H9 (cell line): Measurements from ENCODE around the gene RPS19BP1. TPM values are rescaled to one million over a fixed set of nuclear protein-coding genes. Genes with fewer than 3 reads are reported as not detected.

ENCODE experiments used
- DNase-seq: peaks from one replicate; pipeline ENCODE4 v3.0.0-alpha.2; 2017
- H2AFZ ChIP-seq: one replicate; pipeline ENCODE4 v1.6.1; 2013; ENCODE audit warnings: mild to moderate bottlenecking, low read length, control low read depth, moderate library complexity
- H2AK5ac ChIP-seq: 2 replicates; pipeline ENCODE4 v1.6.1; 2013; ENCODE audit warnings: low read length, control low read depth, mixed read lengths; ENCODE audit not compliant: insufficient read length
- H2BK120ac ChIP-seq: one replicate; pipeline ENCODE4 v1.6.1; 2013; ENCODE audit warnings: low read depth, mild to moderate bottlenecking, low read length, control low read depth, inconsistent platforms; ENCODE audit not compliant: poor library complexity, severe bottlenecking
- H2BK12ac ChIP-seq: 2 replicates; pipeline ENCODE4 v1.6.1; 2013; ENCODE audit warnings: low read length, control low read depth, mixed read lengths, low read depth; ENCODE audit not compliant: insufficient read length
- H2BK15ac ChIP-seq: 2 replicates; pipeline ENCODE4 v1.6.1; 2013; ENCODE audit warnings: low read depth, low read length, control low read depth
- H2BK20ac ChIP-seq: one replicate; pipeline ENCODE4 v1.6.1; 2013; ENCODE audit warnings: low read depth, mild to moderate bottlenecking, low read length, control low read depth, inconsistent platforms; ENCODE audit not compliant: poor library complexity, severe bottlenecking
- H2BK5ac ChIP-seq: 2 replicates; pipeline ENCODE4 v1.6.1; 2013; ENCODE audit warnings: low read length, control low read depth, mixed read lengths; ENCODE audit not compliant: insufficient read length
- H3K14ac ChIP-seq: 2 replicates; pipeline ENCODE4 v1.6.1; 2013; ENCODE audit warnings: low read length, control low read depth; ENCODE audit not compliant: insufficient read depth
- H3K18ac ChIP-seq: 2 replicates; pipeline ENCODE4 v1.6.1; 2013; ENCODE audit warnings: low read depth, mild to moderate bottlenecking, mixed read lengths, low read length, control low read depth; ENCODE audit not compliant: insufficient read length
- H3K23ac ChIP-seq: 2 replicates; pipeline ENCODE4 v1.6.1; 2013; ENCODE audit warnings: low read length, control low read depth, mixed read lengths, low read depth; ENCODE audit not compliant: insufficient read length
- H3K23me2 ChIP-seq: 2 replicates; pipeline ENCODE4 v1.6.1; 2013; ENCODE audit warnings: low read depth, mild to moderate bottlenecking, mixed read lengths, low read length, control low read depth; ENCODE audit not compliant: insufficient read length, poor library complexity, severe bottlenecking
- H3K27ac ChIP-seq: 2 replicates; pipeline ENCODE4 v1.5.1; 2013; ENCODE audit warnings: low read length, control low read depth, mixed read lengths, low read depth; ENCODE audit not compliant: insufficient read length
- H3K27me3 ChIP-seq: 2 replicates; pipeline ENCODE4 v1.6.1; 2013; ENCODE audit warnings: low read length, control low read depth, inconsistent platforms; ENCODE audit not compliant: insufficient read depth
- H3K4ac ChIP-seq: 2 replicates; pipeline ENCODE4 v1.6.1; 2013; ENCODE audit warnings: low read depth, mild to moderate bottlenecking, control low read depth, inconsistent platforms, low read length, moderate library complexity
- H3K4me1 ChIP-seq: 2 replicates; pipeline ENCODE4 v1.6.1; 2013; ENCODE audit warnings: low read length, control low read depth, inconsistent platforms; ENCODE audit not compliant: insufficient read depth
- H3K4me2 ChIP-seq: 2 replicates; pipeline ENCODE4 v1.6.1; 2013; ENCODE audit warnings: low read length, control low read depth, mixed read lengths; ENCODE audit not compliant: insufficient read length, insufficient read depth
- H3K56ac ChIP-seq: 2 replicates; pipeline ENCODE4 v1.6.1; 2013; ENCODE audit warnings: low read depth, mild to moderate bottlenecking, mixed read lengths, low read length, control low read depth; ENCODE audit not compliant: insufficient read length
- H3K79me1 ChIP-seq: 2 replicates; pipeline ENCODE4 v1.6.1; 2013; ENCODE audit warnings: low read depth, mild to moderate bottlenecking, moderate library complexity, low read length, control low read depth, inconsistent platforms; ENCODE audit not compliant: insufficient read depth, poor library complexity, severe bottlenecking
- H3K79me2 ChIP-seq: 2 replicates; pipeline ENCODE4 v1.6.1; 2013; ENCODE audit warnings: low read length, control low read depth, inconsistent platforms; ENCODE audit not compliant: insufficient read depth
- H3K9ac ChIP-seq: 2 replicates; pipeline ENCODE4 v1.6.1; 2013; ENCODE audit warnings: low read length, control low read depth, mixed read lengths; ENCODE audit not compliant: insufficient read length; ENCODE audit errors: extremely low read depth
- H3K9me3 ChIP-seq: one replicate; pipeline ENCODE4 v1.6.1; 2013; ENCODE audit warnings: low read depth, low read length, inconsistent platforms; ENCODE audit not compliant: control insufficient read depth
- H3T11ph ChIP-seq: one replicate; pipeline ENCODE4 v1.6.1; 2013; ENCODE audit warnings: mild to moderate bottlenecking, low read length, control low read depth, inconsistent platforms
- H4K20me1 ChIP-seq: one replicate; pipeline ENCODE4 v1.6.1; 2013; ENCODE audit not compliant: control insufficient read depth, insufficient read length, insufficient read depth
- H4K5ac ChIP-seq: 2 replicates; pipeline ENCODE4 v1.6.1; 2013; ENCODE audit warnings: low read depth, mild to moderate bottlenecking, mixed read lengths, low read length, control low read depth; ENCODE audit not compliant: insufficient read length
- H4K8ac ChIP-seq: replicated peaks from 2 replicates; pipeline ENCODE4 v1.6.1; 2013; ENCODE audit warnings: low read length, control low read depth, mixed read lengths, low read depth; ENCODE audit not compliant: insufficient read length
- H4K91ac ChIP-seq: 2 replicates; pipeline ENCODE4 v1.6.1; 2013; ENCODE audit warnings: low read depth, mild to moderate bottlenecking, moderate library complexity, mixed read lengths, low read length, control low read depth; ENCODE audit not compliant: insufficient read length
- H3K27ac Mint-ChIP-seq, 3 experiments: 2 replicates in 2 of 3; 3 replicates in 1 of 3; pipeline ENCODE4 v1.8.0; 2020 to 2021; ENCODE audit warnings: mixed read lengths in 3 of 3, mild to moderate bottlenecking in 1 of 3, moderate library complexity in 1 of 3
- H3K27me3 Mint-ChIP-seq: 2 replicates; pipeline ENCODE4 v1.8.0; 2021; ENCODE audit warnings: low read depth, mild to moderate bottlenecking, moderate library complexity, mixed read lengths
- H3K36me3 Mint-ChIP-seq, 3 experiments: 2 replicates in 2 of 3; 3 replicates in 1 of 3; pipeline ENCODE4 v1.8.0; 2020 to 2021; ENCODE audit warnings: low read depth in 3 of 3, mixed read lengths in 3 of 3; ENCODE audit not compliant: insufficient read depth in 1 of 3
- H3K4me1 Mint-ChIP-seq, 2 experiments: 2 replicates each; pipeline ENCODE4 v1.8.0; 2020; ENCODE audit warnings: mixed read lengths in 2 of 2
- H3K4me3 Mint-ChIP-seq, 2 experiments: 2 replicates in 1 of 2; 3 replicates in 1 of 2; pipeline ENCODE4 v1.8.0; 2020 to 2021; ENCODE audit warnings: mild to moderate bottlenecking in 2 of 2, mixed read lengths in 2 of 2, moderate library complexity in 1 of 2
- H3K9me3 Mint-ChIP-seq, 2 experiments: 2 replicates in 1 of 2; 3 replicates in 1 of 2; pipeline ENCODE4 v1.8.0; 2020; ENCODE audit warnings: mild to moderate bottlenecking in 2 of 2, mixed read lengths in 2 of 2, moderate library complexity in 1 of 2
- WGBS: extraction: QIAGEN DNeasy Blood & Tissue Kit; methylation state at CpG from one replicate; pipeline ENCODE4 v1.1.7; 2013; ENCODE audit warnings: missing lambda C conversion rate, low lambda C conversion rate, mixed read lengths; ENCODE audit not compliant: insufficient read length; ENCODE audit errors: extremely low coverage; 5-methylcytosine and 5-hydroxymethylcytosine counted together
- total RNA-seq: library from RNA; stranded (reverse); gene quantifications from 2 replicates; pipeline ENCODE4 v1.2.1, GENCODE V29; 2021
- TF ChIP-seq, protein P1 (sequence below): fragments of 200-600 bp; sonication (generic); conservative IDR thresholded peaks from 3 replicates; pipeline ENCODE4 v1.8.0; 2021; ENCODE audit warnings: antibody characterized with exemption, mild to moderate bottlenecking

The RPS19BP1 gene
- total RNA-seq, 1 experiment from 2014 or later: 65.0 TPM

DNA sequence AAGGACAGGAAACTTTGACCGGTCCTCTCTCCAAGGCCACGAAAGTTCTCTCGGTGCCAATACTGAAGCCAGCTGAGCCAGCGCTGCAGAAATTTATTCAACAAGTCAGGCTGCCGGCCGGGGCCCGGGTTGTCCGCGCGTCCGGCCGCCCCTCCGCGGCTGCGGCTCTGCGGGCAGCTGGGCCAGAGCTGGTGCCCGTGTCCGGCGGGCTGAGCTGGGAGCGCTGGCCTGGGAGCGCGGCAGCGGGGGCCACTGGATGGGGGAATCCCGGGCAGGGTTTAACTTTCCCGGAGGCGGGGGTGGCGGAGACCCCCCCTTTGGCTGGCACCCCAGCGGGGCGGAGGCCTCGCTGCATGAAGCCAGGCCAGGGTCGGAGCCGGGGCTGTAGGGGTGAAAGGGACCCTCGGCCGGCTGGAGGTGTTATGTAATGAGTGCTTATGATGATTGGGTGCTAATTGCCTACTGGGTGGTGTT lies 25.7 kb upstream of the RPS19BP1 start:
- Histone ChIP-seq H3K27ac (no peak overlapping the region), H3T11ph (no peak overlapping the region), H2AK5ac (no peak overlapping the region), H2BK15ac (no peak overlapping the region), H2BK20ac (no peak overlapping the region), H3K18ac (no peak overlapping the region), H2AFZ (no peak overlapping the region), H4K91ac (no peak overlapping the region), H3K9ac (no peak overlapping the region), H3K9me3 (no peaks in the 10 kb centered on the region), H3K4me2 (no peak overlapping the region), H3K27me3 (peaks cover 36% of the 10 kb centered on the region), H3K56ac (no peak overlapping the region), H4K5ac (no peak overlapping the region), H3K23me2 (peaks cover 4% of the 10 kb centered on the region), H3K4me1 (no peaks in the 10 kb centered on the region), H4K8ac (no peak overlapping the region), H4K20me1 (no peaks in the 10 kb centered on the region), H2BK120ac (no peak overlapping the region), H2BK5ac (no peak overlapping the region), H2BK12ac (no peak overlapping the region), H3K79me1 (no peaks in the 10 kb centered on the region), H3K14ac (no peak overlapping the region), H3K79me2 (no peaks in the 10 kb centered on the region), H3K23ac (no peak overlapping the region), H3K4ac (no peak overlapping the region)
- Mint-ChIP-seq H3K4me1 (peaks cover 9 to 17% of the 10 kb centered on the region in 2 experiments), H3K36me3 (no peaks in the 10 kb centered on the region; a peak in 1 of 7 replicates), H3K27ac (no peak overlapping the region), H3K4me3 (peak overlapping the region; percentile 54 to 84), H3K27me3 (peaks cover 42% of the 10 kb centered on the region), H3K9me3 (no peaks in the 10 kb centered on the region)
- TF ChIP-seq, protein P1, sequence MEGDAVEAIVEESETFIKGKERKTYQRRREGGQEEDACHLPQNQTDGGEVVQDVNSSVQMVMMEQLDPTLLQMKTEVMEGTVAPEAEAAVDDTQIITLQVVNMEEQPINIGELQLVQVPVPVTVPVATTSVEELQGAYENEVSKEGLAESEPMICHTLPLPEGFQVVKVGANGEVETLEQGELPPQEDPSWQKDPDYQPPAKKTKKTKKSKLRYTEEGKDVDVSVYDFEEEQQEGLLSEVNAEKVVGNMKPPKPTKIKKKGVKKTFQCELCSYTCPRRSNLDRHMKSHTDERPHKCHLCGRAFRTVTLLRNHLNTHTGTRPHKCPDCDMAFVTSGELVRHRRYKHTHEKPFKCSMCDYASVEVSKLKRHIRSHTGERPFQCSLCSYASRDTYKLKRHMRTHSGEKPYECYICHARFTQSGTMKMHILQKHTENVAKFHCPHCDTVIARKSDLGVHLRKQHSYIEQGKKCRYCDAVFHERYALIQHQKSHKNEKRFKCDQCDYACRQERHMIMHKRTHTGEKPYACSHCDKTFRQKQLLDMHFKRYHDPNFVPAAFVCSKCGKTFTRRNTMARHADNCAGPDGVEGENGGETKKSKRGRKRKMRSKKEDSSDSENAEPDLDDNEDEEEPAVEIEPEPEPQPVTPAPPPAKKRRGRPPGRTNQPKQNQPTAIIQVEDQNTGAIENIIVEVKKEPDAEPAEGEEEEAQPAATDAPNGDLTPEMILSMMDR: no peak
- WGBS: no CpG with 5 or more reads among the region's 34 CpGs
- DNase-seq: no peak
